GM18511 (cell line): ENCODE results near the gene GFRA1.

Experiments used
- ATAC-seq: cut with Tn5 transposase; IDR thresholded peaks from one replicate; pipeline ENCODE4 v1.9.1; 2021; ENCODE audit warnings: mild to moderate bottlenecking, moderate library complexity; ENCODE audit not compliant: unreplicated experiment

GFRA1 gene

GRCh38 chr10:116201670-116202430, 71.2 kb downstream of the GFRA1 start:
- no peak for ATAC-seq

- ATAC-seq = no peak
Observed at GRCh38 chr10:116201011-116201410, 72.0 kb downstream of the GFRA1 start.

- ATAC-seq = no peak
Observed at GRCh38 chr10:116198676-116199035, 74.3 kb downstream of the GFRA1 start.

GRCh38 chr10:116197946-116198675, 74.9 kb downstream of the GFRA1 start:
- ATAC-seq = no peak

GRCh38 chr10:116195583-116195982, 77.4 kb downstream of the GFRA1 start:
- ATAC-seq = no peak

- no peak for ATAC-seq
Observed at GRCh38 chr10:116195039-116195438, 78.0 kb downstream of the GFRA1 start.

- ATAC-seq = no peak
Observed at GRCh38 chr10:116194061-116194460, 78.9 kb downstream of the GFRA1 start.

- no peak for ATAC-seq
Observed at GRCh38 chr10:116190883-116191282, 82.1 kb downstream of the GFRA1 start.

- ATAC-seq = no peak
Observed at GRCh38 chr10:116186273-116186672, 86.7 kb downstream of the GFRA1 start.

- no peak for ATAC-seq
Observed at GRCh38 chr10:116185199-116185867, 87.7 kb downstream of the GFRA1 start.

- no peak for ATAC-seq
Observed at GRCh38 chr10:116184512-116184794, 88.6 kb downstream of the GFRA1 start.

GRCh38 chr10:116183733-116184511, 89.1 kb downstream of the GFRA1 start:
- no peak for ATAC-seq

- ATAC-seq = no peak
Observed at GRCh38 chr10:116182426-116182825, 90.6 kb downstream of the GFRA1 start.

GRCh38 chr10:116178086-116178605, 94.9 kb downstream of the GFRA1 start:
- no peak for ATAC-seq

GRCh38 chr10:116175231-116175630, 97.8 kb downstream of the GFRA1 start:
- no peak for ATAC-seq

- ATAC-seq = no peak
Observed at GRCh38 chr10:116171505-116171904, 101.5 kb downstream of the GFRA1 start.

- ATAC-seq = no peak
Observed at GRCh38 chr10:116170815-116171250, 102.2 kb downstream of the GFRA1 start.

GRCh38 chr10:116169782-116170445, 103.1 kb downstream of the GFRA1 start:
- no peak for ATAC-seq

GRCh38 chr10:116168745-116169144, 104.3 kb downstream of the GFRA1 start:
- no peak for ATAC-seq

- no peak for ATAC-seq
Observed at GRCh38 chr10:116168329-116168728, 104.7 kb downstream of the GFRA1 start.
